Hippocampal formation (tissue), 2 donors: ENCODE measurements around the gene PLPPR5.

Experiments
- DNase-seq, 2 donors: peaks; one replicate each; lab custom pipeline; 2025; lab: John Stamatoyannopoulos, UW

Gene PLPPR5

GRCh38 chr1:98849969-98850636 is 154.6 kb downstream of the PLPPR5 start:
- DNase-seq = no peak

- DNase-seq = no peak
Measured at GRCh38 chr1:98842241-98842640, 162.4 kb downstream of the PLPPR5 start.
